Endometrial microvascular endothelial cells (primary cell): ENCODE measurements around the gene PAM16. TPM values are rescaled to one million over a fixed set of nuclear protein-coding genes. Genes with fewer than 3 reads are reported as not detected.
"Not testable (repeated sequence)": the region's sequence is repeated elsewhere in the genome, so short reads cannot be mapped to it uniquely, and the experiment has no call there.

ENCODE experiments used
- in situ Hi-C: cut with HindIII; loops from 2 replicates; pipeline ENCODE4 v1.10.0; 2017; ENCODE audit warnings: low sequenced_read_pairs, low pct_unique_long_range_greater_than_20kb; ENCODE audit errors: inconsistent ontology term
- total RNA-seq: library from RNA; depleted of rRNA; stranded (reverse); fragments of >200 nt; gene quantifications from one replicate; pipeline ENCODE4 v1.2.3, GENCODE V29; 2015; ENCODE audit errors: inconsistent ontology term

Gene PAM16
- total RNA-seq = 39.7 TPM

DNA sequence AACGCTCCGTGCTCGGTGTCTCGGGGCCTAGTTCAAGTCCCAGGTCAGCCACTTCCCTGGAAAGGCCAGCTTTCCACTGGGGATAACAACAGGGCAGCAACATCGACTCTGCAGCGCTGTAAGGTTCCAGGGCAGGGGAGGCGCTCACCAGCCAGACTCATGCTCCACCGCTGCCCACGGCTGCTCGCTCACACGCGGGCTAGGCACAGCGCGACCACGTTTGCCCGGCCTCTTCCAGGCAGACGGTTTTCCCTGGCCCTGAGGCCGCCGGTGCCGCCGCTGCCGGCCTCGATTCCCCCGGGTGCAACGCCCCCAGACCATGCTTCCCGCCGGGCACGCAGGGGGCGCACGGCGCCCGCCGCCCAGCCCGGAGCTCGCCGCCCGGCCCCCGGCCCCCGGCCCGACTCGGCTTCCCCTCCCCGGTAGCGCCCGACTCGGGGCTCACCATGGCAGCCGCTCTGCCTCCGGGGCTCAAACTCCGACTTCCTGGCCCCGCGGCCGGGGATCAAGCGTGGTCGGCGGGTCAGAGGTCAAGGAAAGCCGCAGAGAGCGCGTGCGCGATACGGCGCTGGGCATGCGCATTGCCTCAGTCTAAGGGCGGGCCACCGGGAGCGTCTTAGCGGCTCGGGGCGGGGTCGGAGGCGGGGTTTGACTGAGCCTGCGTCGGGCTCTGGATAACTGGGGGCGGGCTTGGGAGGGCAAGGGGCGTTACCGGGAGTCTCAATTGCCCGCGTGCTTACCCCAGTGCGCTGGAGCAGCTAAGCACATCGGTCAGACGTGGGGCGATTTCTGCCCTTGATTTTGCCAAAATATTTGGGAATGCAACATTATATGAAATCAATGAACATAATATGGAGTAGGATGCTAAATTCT lies at the start of gene PAM16:
TSS of gene PAM16 (minus strand) at position 535 of the 873 bp plus-strand sequence. CDS start at position 448, 87 bp downstream.
- in situ Hi-C loops = no loop called here

- in situ Hi-C loops = no loop called here
Measured at GRCh38 chr16:4399001-4399730, 48.0 kb upstream of the PAM16 start.

DNA sequence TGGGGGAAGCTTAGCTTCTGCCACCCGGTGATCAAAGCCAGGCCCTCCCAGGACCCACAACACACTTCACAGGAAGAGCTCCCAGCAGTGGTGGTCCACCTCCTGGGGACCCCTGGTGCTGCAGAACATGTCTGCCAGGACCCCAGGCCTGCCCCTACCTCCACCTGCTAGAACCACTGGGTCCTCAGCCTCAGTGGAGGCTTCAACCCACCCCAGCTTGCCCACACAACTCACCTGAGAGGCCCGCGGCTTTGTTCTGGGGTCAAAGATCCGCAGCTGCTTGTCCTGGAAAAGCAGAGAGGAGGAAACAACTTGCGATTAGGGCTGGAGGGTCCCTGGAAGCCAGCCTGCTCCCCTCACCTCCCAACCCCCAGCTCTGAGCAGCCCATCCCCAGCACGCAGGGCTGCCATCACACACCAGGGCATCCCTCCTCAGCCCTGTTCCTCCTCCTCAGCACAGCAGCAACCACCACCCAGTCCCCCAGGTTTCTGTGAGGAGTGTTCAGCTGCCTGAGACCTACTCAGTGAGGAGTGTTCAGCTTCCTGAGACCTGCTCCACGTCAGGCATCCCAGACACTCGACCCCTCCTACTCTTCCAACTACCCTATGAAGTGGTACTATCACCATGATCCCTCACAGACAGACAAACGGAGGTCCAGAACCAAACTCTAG lies 44.1 kb upstream of the PAM16 start:
- in situ Hi-C loops = no loop called here

DNA sequence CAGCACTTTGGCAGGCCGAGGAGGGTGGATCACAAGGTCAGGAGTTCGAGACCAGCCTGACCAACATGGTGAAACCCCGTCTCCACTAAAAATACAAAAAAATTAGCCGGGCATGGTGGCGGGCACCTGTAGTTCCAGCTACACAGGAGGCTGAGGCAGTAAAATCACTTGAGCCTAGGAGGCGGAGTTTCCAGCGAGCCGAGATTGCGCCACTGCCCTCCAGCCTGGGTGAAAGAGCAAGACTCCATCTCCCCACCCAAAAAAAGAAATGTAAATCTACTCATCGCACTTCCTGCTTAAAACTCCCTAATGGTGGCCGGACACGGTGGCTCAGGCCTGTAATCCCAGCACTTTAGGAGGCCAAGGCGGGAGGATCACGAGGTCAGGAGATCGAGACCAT lies 42.7 kb upstream of the PAM16 start:
- in situ Hi-C loops = not testable (repeated sequence)

DNA sequence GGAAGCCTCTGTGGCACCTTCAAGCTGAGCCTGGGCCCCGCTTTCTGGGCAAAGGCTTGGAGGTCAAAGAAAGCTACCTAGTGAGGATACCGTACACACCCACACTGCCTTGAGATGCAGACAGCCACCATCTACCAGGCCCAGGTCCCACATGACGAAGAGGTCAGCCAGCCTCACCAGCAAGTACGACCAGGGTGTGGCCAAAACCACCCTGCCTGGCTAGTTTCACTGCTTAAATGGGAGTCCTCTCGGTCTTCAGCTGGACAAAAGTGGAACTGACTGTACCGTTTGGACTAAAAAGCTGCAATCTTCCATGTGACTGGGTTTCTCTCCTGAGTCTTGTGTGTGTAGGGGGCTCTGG lies 42.1 kb upstream of the PAM16 start:
- in situ Hi-C loops = no loop called here

DNA sequence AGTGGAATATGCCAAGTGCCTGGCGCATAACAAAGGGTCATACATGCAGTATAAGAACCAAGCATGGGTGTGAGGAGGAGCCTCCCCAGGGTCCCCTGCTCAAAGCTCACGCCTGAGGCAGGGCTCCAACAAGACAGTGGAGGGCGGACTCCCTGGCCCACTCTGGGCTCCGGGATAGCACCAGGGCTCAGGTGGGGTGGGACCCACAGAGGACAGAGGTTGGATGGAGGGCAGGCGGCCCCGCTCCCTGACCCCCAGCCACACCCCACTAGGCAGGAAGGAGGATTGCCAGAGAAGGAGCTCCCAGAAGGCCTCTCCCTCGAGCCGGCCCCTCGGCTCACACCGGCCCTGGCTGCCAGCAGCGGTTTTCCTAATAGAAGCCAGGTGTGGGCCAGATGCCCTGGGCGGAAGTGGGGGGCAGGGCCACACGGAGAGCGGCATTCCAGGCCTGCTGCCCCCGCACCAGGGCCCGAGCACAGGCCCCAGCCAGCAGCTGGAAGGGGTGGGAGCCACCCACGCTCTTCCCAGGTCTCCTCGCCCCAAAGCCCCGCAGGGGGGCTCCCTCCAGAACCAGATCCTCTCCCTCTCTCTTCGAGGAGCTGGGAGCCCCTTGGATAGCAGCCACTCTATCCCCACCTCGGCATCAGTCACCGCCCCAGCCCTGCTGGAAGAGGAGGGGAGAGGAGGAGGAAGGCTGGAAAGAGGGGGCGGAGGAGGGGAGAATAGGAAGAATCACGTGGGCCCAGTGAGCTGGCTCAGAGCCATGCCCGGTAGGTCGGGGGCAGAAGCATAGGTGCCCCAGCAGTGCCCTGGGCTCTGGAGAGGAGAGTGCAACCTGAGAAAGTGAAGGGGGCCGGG lies 41.5 kb upstream of the PAM16 start:
- in situ Hi-C loops = no loop called here

DNA sequence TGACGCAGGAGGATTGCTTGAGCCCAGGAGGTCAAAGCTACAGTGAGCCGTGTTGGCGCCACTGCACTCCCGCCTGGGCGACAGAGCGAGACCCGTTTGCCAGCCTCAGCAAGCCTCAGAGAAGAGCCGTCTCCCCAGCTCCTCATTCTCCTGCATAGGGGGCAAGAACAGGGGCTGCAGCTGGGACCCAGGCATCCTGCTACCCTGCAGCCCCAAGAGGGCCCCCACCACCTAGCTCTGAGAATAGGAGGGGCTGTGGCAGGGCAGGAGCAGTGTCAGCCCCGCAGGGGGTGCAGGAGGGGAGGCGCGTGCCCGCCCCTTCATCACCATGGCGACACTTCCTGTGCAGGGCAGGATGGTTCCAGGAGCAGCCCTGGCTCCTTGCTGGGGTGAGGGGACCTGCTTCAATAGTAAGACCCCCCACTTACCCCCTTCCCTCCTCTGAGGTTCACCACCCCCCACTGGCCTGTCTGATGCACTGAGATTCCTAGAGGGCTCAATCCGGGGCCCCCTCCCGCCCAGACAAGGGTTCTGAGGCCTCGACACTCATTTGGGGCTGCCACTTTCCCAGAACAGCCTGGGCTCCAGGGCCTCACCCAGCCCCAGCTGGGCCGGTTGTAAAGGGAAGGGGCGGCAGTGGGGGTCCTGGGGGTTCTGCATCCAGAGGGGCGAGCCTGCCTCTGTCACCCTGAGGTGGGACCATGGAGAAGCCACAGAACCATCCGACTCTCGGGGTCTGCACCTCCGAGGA lies 40.7 kb upstream of the PAM16 start:
- in situ Hi-C loops = no loop called here

- in situ Hi-C loops = no loop called here
Measured at GRCh38 chr16:4390266-4391260, 39.4 kb upstream of the PAM16 start.

DNA sequence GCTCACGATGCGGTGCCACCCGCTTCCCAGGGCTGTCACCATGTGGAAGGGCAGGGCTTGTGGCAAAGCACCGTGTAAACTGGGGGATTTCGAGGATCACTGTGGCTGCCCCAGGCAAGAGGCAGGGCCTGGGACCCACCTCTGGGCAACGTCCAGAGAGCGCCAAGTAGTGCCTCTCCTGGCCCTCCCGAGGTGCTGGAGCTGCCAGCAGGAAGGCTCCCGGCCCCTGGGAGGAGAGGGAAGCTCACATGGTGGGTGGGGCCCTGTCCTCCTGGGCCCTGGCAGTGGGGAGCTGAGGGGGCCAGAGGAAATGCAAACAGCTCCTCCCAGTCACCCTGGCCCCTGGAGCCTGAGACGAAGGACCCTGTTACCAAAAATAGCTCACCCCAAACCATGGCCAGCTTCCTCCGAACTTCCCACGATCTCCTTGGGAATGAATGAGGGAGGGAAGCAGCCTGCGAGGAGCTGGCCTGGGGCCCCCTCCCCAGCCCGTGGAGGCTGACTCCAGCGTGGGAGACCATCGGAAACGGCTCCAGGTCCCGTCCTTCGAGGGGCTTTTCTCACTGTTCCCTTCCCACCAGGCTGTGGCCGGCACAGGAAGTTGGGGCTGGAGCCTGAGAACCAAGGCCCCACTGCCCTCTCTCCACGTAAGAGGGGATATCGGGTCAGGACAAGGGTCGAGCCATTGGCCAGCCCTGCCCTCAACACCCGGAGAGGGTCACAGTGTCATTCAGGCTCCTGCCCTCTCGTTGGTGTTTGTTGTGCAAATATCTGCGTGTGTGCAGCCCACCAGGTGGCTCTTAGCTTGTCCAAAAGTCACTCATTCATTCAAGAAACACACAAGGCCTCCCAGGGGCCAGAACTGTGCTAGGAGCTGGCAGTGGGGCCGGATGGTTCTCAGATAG lies 38.2 kb upstream of the PAM16 start:
- in situ Hi-C loops = no loop called here

DNA sequence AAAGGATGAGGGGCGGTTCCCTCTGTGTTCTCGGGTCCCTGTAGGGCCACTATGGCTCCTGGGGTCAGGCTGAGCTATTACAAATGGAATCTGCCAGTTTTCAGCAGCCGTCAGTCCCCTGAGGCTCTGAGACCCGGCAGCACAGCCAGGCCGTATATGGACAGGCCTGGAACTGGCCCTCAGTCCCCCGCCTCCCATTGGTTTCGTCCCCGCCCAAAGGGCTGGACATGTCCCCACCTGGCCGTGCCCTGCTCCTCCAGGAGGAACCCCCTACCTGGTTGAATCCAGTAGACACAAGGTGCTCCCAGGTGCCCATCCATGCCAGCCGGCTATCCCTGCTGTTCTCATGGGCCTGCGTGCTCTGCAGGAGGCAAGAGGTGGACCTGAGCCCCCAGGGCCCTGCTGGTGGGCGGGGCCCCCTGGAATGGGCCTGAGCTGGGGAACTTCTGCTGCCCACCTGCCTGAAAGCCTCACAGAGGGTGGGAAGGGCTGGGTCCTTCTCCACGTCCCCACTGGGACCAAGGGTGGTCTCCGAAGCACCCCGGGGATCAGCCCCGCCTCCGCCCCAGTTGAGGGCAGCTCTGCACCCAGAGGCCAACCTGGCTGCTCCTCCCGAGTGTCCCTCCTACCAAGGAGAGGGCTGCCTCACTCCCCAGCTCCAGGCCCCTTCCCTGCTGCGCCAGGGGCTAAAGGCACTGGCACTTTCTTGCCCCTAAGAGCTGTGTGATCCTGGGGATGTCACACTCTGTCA lies 37.3 kb upstream of the PAM16 start:
- in situ Hi-C loops = no loop called here

GRCh38 chr16:4387781-4388180 lies 36.7 kb upstream of the PAM16 start:
- in situ Hi-C loops = no loop called here

GRCh38 chr16:4386951-4387565 lies 35.9 kb upstream of the PAM16 start:
- in situ Hi-C loops = no loop called here

DNA sequence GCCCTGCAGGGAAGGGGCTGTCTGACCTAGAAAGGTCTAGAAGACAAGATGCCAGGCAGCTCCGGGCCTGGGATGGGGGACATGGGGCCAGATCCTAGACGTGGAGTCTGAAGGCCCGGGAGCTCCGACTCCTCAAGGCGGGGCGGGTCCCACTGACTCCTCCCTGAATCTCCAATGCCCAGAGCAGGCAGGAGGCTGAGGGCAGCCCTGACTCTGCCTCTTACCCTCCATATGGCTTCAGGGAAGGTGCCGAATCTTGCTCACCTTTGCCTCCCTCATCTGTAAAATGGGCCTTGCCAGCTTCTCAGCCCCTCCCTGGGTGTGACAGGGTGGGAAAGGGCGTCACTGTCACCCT lies 35.3 kb upstream of the PAM16 start:
- in situ Hi-C loops = no loop called here

- in situ Hi-C loops = no loop called here
Measured at GRCh38 chr16:4385789-4386450, 34.8 kb upstream of the PAM16 start.
